GM23338 (cell line): ENCODE data around the gene SLC35D3. TPM values are rescaled to one million over a fixed set of nuclear protein-coding genes. Genes with fewer than 3 reads are reported as not detected.
A peak's percentile ranks its signal among the peaks of the same experiment; 100 is the strongest.

ENCODE experiments used
- ATAC-seq: fragments of 200-7000 bp; cut with Tn5 transposase; 3 replicates; pipeline ENCODE4 v1.9.1; 2020
- DNase-seq: peaks from one replicate; pipeline ENCODE4 v3.0.0-alpha.2; 2015; ENCODE audit warnings: low spot score
- H2AFZ ChIP-seq: fragments of 200-600 bp; sonication (generic); 2 replicates; pipeline ENCODE4 v1.8.0; 2016; ENCODE audit warnings: antibody characterized with exemption, mild to moderate bottlenecking, moderate library complexity
- H3F3A ChIP-seq: fragments of 200-600 bp; sonication (generic); replicated peaks from 2 replicates; pipeline ENCODE4 v1.8.0; 2017; ENCODE audit warnings: antibody characterized with exemption, mixed run types, low read depth
- H3K27ac ChIP-seq: fragments of 200-600 bp; sonication (generic); 2 replicates; pipeline ENCODE4 v1.6.1; 2016; ENCODE audit warnings: low read depth
- H3K27me3 ChIP-seq: fragments of 200-600 bp; sonication (generic); 2 replicates; pipeline ENCODE4 v1.8.0; 2016; ENCODE audit warnings: mild to moderate bottlenecking, mixed run types, moderate library complexity; ENCODE audit not compliant: insufficient read depth
- H3K36me3 ChIP-seq: fragments of 200-600 bp; sonication (generic); 2 replicates; pipeline ENCODE4 v1.8.0; 2016; ENCODE audit warnings: mild to moderate bottlenecking; ENCODE audit not compliant: insufficient read depth
- H3K4me1 ChIP-seq: fragments of 200-600 bp; sonication (generic); 2 replicates; pipeline ENCODE4 v1.8.0; 2016; ENCODE audit warnings: mild to moderate bottlenecking, moderate library complexity; ENCODE audit not compliant: insufficient read depth
- H3K4me2 ChIP-seq: fragments of 200-600 bp; sonication (generic); 2 replicates; pipeline ENCODE4 v1.7.1; 2017; ENCODE audit warnings: mixed run types
- H3K4me3 ChIP-seq: fragments of 200-600 bp; sonication (generic); 2 replicates; pipeline ENCODE4 v1.6.1; 2016; ENCODE audit warnings: mixed run types
- H3K79me2 ChIP-seq: fragments of 200-600 bp; sonication (generic); replicated peaks from 2 replicates; pipeline ENCODE4 v1.8.0; 2017; ENCODE audit warnings: mild to moderate bottlenecking; ENCODE audit not compliant: insufficient read depth
- H3K9me2 ChIP-seq: fragments of 200-600 bp; sonication (generic); 2 replicates; pipeline ENCODE4 v1.8.0; 2017; ENCODE audit not compliant: insufficient read depth
- H4K20me1 ChIP-seq: fragments of 200-600 bp; sonication (generic); replicated peaks from 2 replicates; pipeline ENCODE4 v1.8.0; 2017; ENCODE audit warnings: mild to moderate bottlenecking; ENCODE audit not compliant: insufficient read depth
- H3K27ac Mint-ChIP-seq: 2 replicates; pipeline ENCODE4 v1.8.0; 2020; ENCODE audit warnings: inconsistent platforms, mild to moderate bottlenecking, moderate library complexity, mixed read lengths
- H3K27me3 Mint-ChIP-seq: 3 replicates; pipeline ENCODE4 v1.8.0; 2022; ENCODE audit warnings: low read depth, mild to moderate bottlenecking, moderate library complexity, mixed read lengths, inconsistent platforms; ENCODE audit not compliant: insufficient read depth, poor library complexity
- H3K36me3 Mint-ChIP-seq: 3 replicates; pipeline ENCODE4 v1.8.0; 2021; ENCODE audit warnings: low read depth, mild to moderate bottlenecking, inconsistent platforms, moderate library complexity, mixed read lengths
- H3K4me1 Mint-ChIP-seq: 3 replicates; pipeline ENCODE4 v1.8.0; 2020; ENCODE audit warnings: mild to moderate bottlenecking, inconsistent platforms, mixed read lengths
- H3K4me3 Mint-ChIP-seq: 3 replicates; pipeline ENCODE4 v1.8.0; 2021; ENCODE audit warnings: moderate library complexity, mild to moderate bottlenecking, inconsistent platforms, mixed read lengths
- H3K9me3 Mint-ChIP-seq: 3 replicates; pipeline ENCODE4 v1.8.0; 2020; ENCODE audit warnings: moderate library complexity, mild to moderate bottlenecking, inconsistent platforms, mixed read lengths
- CREB1 ChIP-seq: fragments of 250-450 bp; sonication (Bioruptor Pico); IDR thresholded peaks from 2 replicates; pipeline ENCODE4 v1.5.0; 2020; ENCODE audit warnings: low read depth, mild to moderate bottlenecking, moderate library complexity
- CTCF ChIP-seq, 2 experiments: fragments of 200-600 bp in 1 of 2; sonication (generic) in 1 of 2; conservative IDR thresholded peaks; 2 replicates each; pipeline versions ENCODE4 v1.5.1 to v1.6.1; 2016 to 2017; ENCODE audit warnings: antibody characterized with exemption in 2 of 2, low read depth in 2 of 2, mild to moderate bottlenecking in 2 of 2, moderate library complexity in 1 of 2
- ETS1 ChIP-seq: IDR thresholded peaks from 2 replicates; pipeline ENCODE4 v1.6.1; 2016; ENCODE audit warnings: antibody characterized with exemption
- EZH2 ChIP-seq: fragments of 200-600 bp; sonication (generic); IDR thresholded peaks from one replicate; pipeline ENCODE4 v1.8.0; 2017; ENCODE audit warnings: antibody characterized with exemption, mild to moderate bottlenecking, low read depth; ENCODE audit not compliant: unreplicated experiment
- EZH2phosphoT487 ChIP-seq: fragments of 200-600 bp; sonication (generic); IDR thresholded peaks from one replicate; pipeline ENCODE4 v1.8.1; 2018; ENCODE audit warnings: antibody characterized with exemption; ENCODE audit not compliant: unreplicated experiment
- JUNB ChIP-seq: IDR thresholded peaks from one replicate; pipeline ENCODE4 v1.6.1; 2016; ENCODE audit warnings: antibody characterized with exemption; ENCODE audit not compliant: unreplicated experiment
- NANOG ChIP-seq: IDR thresholded peaks from 2 replicates; pipeline ENCODE4 v1.6.1; 2016; ENCODE audit warnings: antibody characterized with exemption, borderline replicate concordance
- STAT1 ChIP-seq: IDR thresholded peaks from one replicate; pipeline ENCODE4 v1.6.1; 2016; ENCODE audit warnings: antibody characterized with exemption; ENCODE audit not compliant: unreplicated experiment
- polyA plus RNA-seq: library from polyadenylated mRNA; unstranded; fragments of >200 nt; fragmentation: Nextera tagmentation; extraction: Ambion mirVana; gene quantifications from 2 replicates; pipeline ENCODE4 v1.2.1, GENCODE V29; 2016
- total RNA-seq: library from RNA; depleted of rRNA; stranded (reverse); fragments of >200 nt; shearing (Covaris generic); gene quantifications from 2 replicates; pipeline ENCODE4 v1.2.3, GENCODE V29; 2014
- TF ChIP-seq, protein P1 (sequence below): fragments of 250-450 bp; sonication (Bioruptor Pico); IDR thresholded peaks from 2 replicates; pipeline ENCODE4 v1.5.0; 2020; ENCODE audit warnings: mild to moderate bottlenecking, moderate library complexity

SLC35D3 gene
- total and polyA plus RNA-seq, 2 experiments from 2014 or later, result 0.59 to 1.6 TPM

GRCh38 chr6:136956590-136957544 is 34.8 kb downstream of the SLC35D3 start:
- ATAC-seq (peak; percentile 78), DNase-seq (peak; percentile 86)
- H3K4me2 ChIP-seq, result 0 out of 2 replicates have a peak overlapping the region, but pooled peaks have one; percentile 10
- no peaks in the 10 kb centered on the region for H4K20me1 ChIP-seq
- Mint-ChIP-seq H3K36me3 (no peaks in the 10 kb centered on the region), H3K27me3 (peaks cover 9% of the 10 kb centered on the region), H3K9me3 (no peaks in the 10 kb centered on the region), H3K4me3 (peak overlapping the region; percentile 14; the same call in 1 of the 3 replicates), H3K4me1 (peaks cover 55% of the 10 kb centered on the region), H3K27ac (peak overlapping the region; percentile 99)
- TF ChIP-seq CREB1 (peak; percentile 19; the same call in 1 of the 2 replicates), ETS1 (peak; percentile 78), STAT1 (no peak), NANOG (peak; percentile 100), EZH2 (no peak), CTCF (conservative IDR thresholded peaks at IDR 0.05; ENCODE audit: low read depth in 2 of 2) (peak; percentile 25 to 38; a peak in 3 of 4 replicates), JUNB (no peak)
- H3K4me1 ChIP-seq, result peaks cover 48% of the 10 kb centered on the region
- no peaks in the 10 kb centered on the region for H3K27me3 ChIP-seq
- H3K4me3 ChIP-seq, result no peak overlapping the region
- H2AFZ ChIP-seq, result no peak overlapping the region
- no peaks in the 10 kb centered on the region for H3K36me3 ChIP-seq
- H3K9me2 ChIP-seq, result no peaks in the 10 kb centered on the region
- H3F3A ChIP-seq, result no peaks in the 10 kb centered on the region
- no peaks in the 10 kb centered on the region for H3K79me2 ChIP-seq
- H3K27ac ChIP-seq, result peak overlapping the region; percentile 93

- H3K9me2 ChIP-seq, result no peaks in the 10 kb centered on the region
- H3K9me3 Mint-ChIP-seq, result no peaks in the 10 kb centered on the region
- TF ChIP-seq CREB1 (no peak), JUNB (no peak), EZH2phosphoT487 (no peak), STAT1 (no peak), NANOG (no peak), ETS1 (no peak)
- TF ChIP-seq, protein P1, sequence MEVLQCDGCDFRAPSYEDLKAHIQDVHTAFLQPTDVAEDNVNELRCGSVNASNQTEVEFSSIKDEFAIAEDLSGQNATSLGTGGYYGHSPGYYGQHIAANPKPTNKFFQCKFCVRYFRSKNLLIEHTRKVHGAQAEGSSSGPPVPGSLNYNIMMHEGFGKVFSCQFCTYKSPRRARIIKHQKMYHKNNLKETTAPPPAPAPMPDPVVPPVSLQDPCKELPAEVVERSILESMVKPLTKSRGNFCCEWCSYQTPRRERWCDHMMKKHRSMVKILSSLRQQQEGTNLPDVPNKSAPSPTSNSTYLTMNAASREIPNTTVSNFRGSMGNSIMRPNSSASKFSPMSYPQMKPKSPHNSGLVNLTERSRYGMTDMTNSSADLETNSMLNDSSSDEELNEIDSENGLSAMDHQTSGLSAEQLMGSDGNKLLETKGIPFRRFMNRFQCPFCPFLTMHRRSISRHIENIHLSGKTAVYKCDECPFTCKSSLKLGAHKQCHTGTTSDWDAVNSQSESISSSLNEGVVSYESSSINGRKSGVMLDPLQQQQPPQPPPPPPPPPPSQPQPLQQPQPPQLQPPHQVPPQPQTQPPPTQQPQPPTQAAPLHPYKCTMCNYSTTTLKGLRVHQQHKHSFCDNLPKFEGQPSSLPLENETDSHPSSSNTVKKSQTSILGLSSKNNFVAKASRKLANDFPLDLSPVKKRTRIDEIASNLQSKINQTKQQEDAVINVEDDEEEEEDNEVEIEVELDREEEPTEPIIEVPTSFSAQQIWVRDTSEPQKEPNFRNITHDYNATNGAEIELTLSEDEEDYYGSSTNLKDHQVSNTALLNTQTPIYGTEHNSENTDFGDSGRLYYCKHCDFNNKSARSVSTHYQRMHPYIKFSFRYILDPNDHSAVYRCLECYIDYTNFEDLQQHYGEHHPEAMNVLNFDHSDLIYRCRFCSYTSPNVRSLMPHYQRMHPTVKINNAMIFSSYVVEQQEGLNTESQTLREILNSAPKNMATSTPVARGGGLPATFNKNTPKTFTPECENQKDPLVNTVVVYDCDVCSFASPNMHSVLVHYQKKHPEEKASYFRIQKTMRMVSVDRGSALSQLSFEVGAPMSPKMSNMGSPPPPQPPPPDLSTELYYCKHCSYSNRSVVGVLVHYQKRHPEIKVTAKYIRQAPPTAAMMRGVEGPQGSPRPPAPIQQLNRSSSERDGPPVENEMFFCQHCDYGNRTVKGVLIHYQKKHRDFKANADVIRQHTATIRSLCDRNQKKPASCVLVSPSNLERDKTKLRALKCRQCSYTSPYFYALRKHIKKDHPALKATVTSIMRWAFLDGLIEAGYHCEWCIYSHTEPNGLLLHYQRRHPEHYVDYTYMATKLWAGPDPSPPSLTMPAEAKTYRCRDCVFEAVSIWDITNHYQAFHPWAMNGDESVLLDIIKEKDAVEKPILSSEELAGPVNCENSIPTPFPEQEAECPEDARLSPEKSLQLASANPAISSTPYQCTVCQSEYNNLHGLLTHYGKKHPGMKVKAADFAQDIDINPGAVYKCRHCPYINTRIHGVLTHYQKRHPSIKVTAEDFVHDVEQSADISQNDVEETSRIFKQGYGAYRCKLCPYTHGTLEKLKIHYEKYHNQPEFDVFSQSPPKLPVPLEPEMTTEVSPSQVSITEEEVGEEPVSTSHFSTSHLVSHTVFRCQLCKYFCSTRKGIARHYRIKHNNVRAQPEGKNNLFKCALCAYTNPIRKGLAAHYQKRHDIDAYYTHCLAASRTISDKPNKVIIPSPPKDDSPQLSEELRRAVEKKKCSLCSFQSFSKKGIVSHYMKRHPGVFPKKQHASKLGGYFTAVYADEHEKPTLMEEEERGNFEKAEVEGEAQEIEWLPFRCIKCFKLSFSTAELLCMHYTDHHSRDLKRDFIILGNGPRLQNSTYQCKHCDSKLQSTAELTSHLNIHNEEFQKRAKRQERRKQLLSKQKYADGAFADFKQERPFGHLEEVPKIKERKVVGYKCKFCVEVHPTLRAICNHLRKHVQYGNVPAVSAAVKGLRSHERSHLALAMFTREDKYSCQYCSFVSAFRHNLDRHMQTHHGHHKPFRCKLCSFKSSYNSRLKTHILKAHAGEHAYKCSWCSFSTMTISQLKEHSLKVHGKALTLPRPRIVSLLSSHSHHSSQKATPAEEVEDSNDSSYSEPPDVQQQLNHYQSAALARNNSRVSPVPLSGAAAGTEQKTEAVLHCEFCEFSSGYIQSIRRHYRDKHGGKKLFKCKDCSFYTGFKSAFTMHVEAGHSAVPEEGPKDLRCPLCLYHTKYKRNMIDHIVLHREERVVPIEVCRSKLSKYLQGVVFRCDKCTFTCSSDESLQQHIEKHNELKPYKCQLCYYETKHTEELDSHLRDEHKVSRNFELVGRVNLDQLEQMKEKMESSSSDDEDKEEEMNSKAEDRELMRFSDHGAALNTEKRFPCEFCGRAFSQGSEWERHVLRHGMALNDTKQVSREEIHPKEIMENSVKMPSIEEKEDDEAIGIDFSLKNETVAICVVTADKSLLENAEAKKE (CRISPR knock-in tag), result no peak
These were observed 36.1 kb downstream of the SLC35D3 start for GRCh38 chr6:136958168-136958567.

More at GRCh38 chr6:136958168-136958567, 36.1 kb downstream of the SLC35D3 start:
- peak overlapping the region; percentile 88 for H3K27ac ChIP-seq
- ATAC-seq (no peak; the same call in 2 of the 3 replicates), DNase-seq (peak; percentile 45)
- no peaks in the 10 kb centered on the region for H3K27me3 ChIP-seq
- no peak overlapping the region; the same call in 2 of the 3 replicates for H3K4me3 Mint-ChIP-seq
- H3K4me1 Mint-ChIP-seq, result peaks cover 57% of the 10 kb centered on the region
- H3K4me2 ChIP-seq, result peak overlapping the region; percentile 46
- H2AFZ ChIP-seq, result no peak overlapping the region
- H3K79me2 ChIP-seq, result no peaks in the 10 kb centered on the region
- H3K4me3 ChIP-seq, result no peak overlapping the region
- no peaks in the 10 kb centered on the region for H4K20me1 ChIP-seq
- no peaks in the 10 kb centered on the region for H3F3A ChIP-seq
- peaks cover 55% of the 10 kb centered on the region for H3K4me1 ChIP-seq
- H3K36me3 ChIP-seq, result no peaks in the 10 kb centered on the region
- no peaks in the 10 kb centered on the region for H3K36me3 Mint-ChIP-seq
- H3K27ac Mint-ChIP-seq, result peak overlapping the region; percentile 34
- H3K27me3 Mint-ChIP-seq, result peaks cover 9% of the 10 kb centered on the region
